Astrocyte (in vitro differentiated cells and primary cell): Measurements from ENCODE around the gene GLIPR2.

ENCODE experiments used
- EZH2 ChIP-seq: IDR thresholded peaks from 2 replicates; pipeline ENCODE4 v1.6.1; 2012; ENCODE audit warnings: mild to moderate bottlenecking, low read length, inconsistent platforms; ENCODE audit not compliant: insufficient read depth
- TF ChIP-seq, protein P1 (sequence below): IDR thresholded peaks from 2 replicates; pipeline ENCODE4 v1.5.1; 2011; ENCODE audit warnings: low read depth, mild to moderate bottlenecking, inconsistent platforms, low read length, moderate library complexity; ENCODE audit not compliant: insufficient read depth

DNA sequence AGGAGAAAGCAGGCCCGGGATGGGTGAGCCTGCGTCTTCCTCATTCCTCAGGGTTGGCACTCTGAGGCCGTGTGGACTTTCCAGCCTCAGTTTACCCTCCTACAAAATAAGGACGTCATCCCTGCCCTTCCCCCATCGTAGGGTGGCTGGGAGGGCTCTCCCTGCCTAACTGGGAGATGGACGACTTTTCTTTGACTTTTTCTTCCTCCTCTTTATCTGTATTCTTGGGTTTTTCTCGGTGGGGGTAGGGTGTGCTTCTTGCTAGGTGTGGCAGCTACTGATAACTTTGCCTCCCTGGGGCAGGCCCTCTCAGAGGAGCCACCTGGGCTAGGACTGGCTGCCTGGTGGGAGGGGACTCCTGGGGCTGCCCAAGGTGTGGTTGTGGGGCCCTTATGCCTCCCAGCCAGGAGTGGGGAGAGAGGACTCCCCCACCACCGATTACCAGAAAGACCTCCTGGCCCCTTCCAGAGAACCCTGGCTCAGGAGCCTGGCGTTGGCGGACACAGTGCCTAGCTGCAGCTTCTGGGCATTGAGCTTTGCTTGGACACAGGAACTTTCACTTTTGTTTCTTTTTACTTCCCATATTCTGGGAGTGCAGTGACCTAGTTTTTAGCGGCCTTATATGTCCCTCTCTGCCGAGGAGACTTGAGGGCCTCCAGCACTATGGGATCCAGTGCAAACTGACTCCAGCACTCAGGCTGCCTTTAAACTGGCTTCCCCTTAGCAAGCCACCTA is 6.1 kb downstream of the GLIPR2 start:
- TF ChIP-seq, protein P1, sequence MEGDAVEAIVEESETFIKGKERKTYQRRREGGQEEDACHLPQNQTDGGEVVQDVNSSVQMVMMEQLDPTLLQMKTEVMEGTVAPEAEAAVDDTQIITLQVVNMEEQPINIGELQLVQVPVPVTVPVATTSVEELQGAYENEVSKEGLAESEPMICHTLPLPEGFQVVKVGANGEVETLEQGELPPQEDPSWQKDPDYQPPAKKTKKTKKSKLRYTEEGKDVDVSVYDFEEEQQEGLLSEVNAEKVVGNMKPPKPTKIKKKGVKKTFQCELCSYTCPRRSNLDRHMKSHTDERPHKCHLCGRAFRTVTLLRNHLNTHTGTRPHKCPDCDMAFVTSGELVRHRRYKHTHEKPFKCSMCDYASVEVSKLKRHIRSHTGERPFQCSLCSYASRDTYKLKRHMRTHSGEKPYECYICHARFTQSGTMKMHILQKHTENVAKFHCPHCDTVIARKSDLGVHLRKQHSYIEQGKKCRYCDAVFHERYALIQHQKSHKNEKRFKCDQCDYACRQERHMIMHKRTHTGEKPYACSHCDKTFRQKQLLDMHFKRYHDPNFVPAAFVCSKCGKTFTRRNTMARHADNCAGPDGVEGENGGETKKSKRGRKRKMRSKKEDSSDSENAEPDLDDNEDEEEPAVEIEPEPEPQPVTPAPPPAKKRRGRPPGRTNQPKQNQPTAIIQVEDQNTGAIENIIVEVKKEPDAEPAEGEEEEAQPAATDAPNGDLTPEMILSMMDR: no peak
- TF ChIP-seq EZH2: no peak
